AG09309 (cell line): ENCODE data around the gene CNN2.

Source experiments
- DNase-seq: peaks from one replicate; pipeline ENCODE4 v3.0.0-alpha.2; 2010; ENCODE audit warnings: low read depth
- H3K4me3 ChIP-seq: 2 replicates; pipeline ENCODE4 v1.5.1; 2011; ENCODE audit warnings: mild to moderate bottlenecking, low read depth, low read length, moderate library complexity; ENCODE audit not compliant: control insufficient read depth
- TF ChIP-seq, protein P1 (sequence below): IDR thresholded peaks from 2 replicates; pipeline ENCODE4 v1.5.1; 2011; ENCODE audit warnings: mild to moderate bottlenecking, low read depth, low read length, inconsistent platforms; ENCODE audit not compliant: insufficient read depth, control insufficient read depth; ENCODE audit errors: missing control alignments

CNN2 gene

DNA sequence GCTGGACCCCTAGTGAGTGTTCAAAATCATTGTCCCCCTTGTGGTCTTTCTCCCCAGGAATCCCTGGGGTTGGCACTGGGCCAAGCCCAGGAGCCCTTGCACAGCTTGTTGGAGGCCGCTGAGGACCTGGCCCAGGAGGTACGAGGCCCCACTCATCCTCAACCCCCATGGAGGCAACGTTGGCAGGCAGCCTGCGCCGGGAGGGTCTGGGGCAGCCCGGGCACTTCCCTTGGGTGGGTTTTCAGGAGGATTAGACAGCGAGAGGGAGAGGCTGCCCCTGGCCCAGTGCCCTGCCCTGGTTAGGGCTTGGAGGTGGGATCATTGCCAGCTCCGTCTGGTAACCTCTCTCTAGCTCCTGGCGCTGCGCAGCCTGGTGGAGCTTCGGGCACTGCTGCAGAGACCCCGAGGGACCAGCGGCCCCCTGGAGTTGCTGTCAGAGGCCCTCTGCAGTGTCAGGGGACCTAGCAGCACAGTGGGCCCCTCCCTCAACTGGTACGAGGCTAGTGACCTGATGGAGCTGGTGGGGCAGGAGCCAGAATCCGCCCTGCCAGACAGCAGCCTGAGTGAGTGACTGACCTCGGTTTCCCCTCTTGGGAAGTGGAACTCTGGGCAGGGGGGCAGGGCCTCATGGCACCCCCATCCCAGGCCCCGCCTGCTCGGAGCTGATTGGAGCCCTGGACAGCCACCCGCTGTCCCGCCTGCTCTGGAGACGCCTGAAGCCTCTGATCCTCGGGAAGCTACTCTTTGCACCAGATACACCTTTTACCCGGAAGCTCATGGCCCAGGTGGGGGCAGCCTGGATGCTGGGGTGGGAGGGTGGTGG, 16.5 kb downstream of the CNN2 start:
- TF ChIP-seq, protein P1, sequence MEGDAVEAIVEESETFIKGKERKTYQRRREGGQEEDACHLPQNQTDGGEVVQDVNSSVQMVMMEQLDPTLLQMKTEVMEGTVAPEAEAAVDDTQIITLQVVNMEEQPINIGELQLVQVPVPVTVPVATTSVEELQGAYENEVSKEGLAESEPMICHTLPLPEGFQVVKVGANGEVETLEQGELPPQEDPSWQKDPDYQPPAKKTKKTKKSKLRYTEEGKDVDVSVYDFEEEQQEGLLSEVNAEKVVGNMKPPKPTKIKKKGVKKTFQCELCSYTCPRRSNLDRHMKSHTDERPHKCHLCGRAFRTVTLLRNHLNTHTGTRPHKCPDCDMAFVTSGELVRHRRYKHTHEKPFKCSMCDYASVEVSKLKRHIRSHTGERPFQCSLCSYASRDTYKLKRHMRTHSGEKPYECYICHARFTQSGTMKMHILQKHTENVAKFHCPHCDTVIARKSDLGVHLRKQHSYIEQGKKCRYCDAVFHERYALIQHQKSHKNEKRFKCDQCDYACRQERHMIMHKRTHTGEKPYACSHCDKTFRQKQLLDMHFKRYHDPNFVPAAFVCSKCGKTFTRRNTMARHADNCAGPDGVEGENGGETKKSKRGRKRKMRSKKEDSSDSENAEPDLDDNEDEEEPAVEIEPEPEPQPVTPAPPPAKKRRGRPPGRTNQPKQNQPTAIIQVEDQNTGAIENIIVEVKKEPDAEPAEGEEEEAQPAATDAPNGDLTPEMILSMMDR, result no peak
- DNase-seq, result no peak
- no peak overlapping the region for H3K4me3 ChIP-seq

DNA sequence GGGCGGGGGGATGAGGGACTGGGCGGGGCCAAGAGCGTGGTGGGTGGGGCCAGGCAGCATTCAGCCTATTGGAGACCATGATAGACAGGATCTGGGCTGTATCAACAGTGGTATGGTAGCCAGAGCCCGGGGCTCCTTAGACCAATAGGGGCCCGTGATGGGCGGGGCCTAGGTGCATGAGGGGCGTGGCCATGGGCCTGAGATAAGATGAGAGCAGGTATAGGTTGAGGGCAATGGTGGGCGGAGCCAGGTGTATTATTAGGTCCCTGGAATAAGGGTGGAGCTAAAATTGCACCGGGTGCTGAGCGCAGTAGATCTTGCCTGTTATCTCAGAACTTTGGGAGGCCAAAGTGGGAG, 18.8 kb downstream of the CNN2 start:
- no peak for DNase-seq
- TF ChIP-seq, protein P1, result no peak
- no peak overlapping the region for H3K4me3 ChIP-seq

DNA sequence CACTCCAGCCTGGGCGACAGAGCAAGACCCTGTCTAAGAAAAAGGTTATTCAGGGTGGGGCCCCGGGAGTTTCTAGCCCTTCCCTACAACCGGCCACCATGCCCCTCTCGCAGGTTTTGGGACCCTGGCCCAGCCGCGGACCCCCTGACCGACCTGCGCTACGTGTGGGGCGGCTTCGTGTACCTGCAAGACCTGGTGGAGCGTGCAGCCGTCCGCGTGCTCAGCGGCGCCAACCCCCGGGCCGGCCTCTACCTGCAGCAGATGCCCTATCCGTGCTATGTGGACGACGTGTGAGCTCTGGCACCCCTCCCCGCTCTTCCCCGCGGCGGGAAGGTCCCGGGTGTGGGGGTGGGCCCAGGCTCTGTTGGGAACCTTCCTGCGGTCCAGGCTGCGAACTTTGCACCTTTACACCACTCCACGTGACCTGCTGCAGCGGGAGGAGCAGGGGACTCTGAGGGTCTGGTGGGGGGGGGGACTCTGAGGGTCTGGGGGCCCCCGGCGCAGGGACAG, 19.8 kb downstream of the CNN2 start:
- no peak for DNase-seq
- TF ChIP-seq, protein P1, result no peak
- H3K4me3 ChIP-seq, result no peak overlapping the region

DNA sequence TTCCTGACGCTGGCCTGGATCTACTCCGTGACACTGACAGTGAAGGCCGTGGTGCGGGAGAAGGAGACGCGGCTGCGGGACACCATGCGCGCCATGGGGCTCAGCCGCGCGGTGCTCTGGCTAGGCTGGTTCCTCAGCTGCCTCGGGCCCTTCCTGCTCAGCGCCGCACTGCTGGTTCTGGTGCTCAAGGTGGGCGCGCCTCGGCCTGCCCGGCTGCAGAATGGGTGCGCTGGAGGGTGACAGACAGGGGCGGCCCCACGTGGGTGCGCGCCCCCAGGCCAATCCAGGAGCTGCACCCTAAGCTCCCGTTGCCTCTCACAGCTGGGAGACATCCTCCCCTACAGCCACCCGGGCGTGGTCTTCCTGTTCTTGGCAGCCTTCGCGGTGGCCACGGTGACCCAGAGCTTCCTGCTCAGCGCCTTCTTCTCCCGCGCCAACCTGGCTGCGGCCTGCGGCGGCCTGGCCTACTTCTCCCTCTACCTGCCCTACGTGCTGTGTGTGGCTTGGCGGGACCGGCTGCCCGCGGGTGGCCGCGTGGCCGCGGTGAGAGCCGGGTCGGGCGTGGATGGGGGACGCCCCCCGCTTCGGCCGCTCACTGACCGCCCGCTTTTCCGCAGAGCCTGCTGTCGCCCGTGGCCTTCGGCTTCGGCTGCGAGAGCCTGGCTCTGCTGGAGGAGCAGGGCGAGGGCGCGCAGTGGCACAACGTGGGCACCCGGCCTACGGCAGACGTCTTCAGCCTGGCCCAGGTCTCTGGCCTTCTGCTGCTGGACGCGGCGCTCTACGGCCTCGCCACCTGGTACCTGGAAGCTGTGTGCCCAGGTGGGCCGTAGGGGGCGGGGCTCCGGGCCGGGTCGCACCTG, 20.7 kb downstream of the CNN2 start:
- H3K4me3 ChIP-seq, result no peak overlapping the region
- no peak for DNase-seq
- TF ChIP-seq, protein P1, result no peak

DNA sequence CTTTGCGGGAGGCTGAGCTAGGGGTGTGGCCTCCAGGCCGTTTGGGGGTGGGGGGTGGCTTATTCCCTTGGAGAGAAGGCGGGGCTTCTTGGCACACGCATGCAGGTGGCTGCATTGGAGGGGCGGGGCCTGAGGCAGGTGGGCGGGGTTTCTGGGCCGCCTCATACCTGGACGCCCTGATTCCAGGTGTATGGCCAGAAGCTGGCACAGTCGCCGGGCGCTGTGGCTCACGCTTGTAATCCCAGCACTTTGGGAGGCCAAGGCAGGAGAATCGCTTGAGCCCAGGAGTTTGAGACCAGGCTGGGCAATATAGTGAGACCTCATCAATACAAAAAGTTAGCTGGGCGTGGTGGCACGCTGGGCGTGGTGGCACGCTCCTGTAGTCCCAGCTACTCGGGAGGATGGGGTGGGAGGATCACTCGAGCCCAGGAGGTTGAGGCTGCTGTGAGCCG, 21.3 kb downstream of the CNN2 start:
- no peak overlapping the region for H3K4me3 ChIP-seq
- TF ChIP-seq, protein P1, result no peak
- no peak for DNase-seq

DNA sequence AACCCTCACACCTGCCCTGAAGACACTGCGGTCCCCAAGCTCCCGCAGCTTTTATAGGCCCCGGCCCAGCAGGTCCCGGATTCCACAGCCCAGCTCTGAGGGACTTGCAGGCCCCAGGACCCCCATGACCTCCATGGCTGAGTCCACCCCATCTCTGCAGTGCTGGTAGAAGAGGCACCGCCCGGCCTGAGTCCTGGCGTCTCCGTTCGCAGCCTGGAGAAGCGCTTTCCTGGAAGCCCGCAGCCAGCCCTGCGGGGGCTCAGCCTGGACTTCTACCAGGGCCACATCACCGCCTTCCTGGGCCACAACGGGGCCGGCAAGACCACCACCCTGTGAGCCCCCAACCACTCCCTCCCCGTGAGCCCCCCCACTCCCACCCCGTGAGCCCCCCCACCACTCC, 22.7 kb downstream of the CNN2 start:
- TF ChIP-seq, protein P1, result no peak
- no peak for DNase-seq
- no peak overlapping the region for H3K4me3 ChIP-seq
